Nucleus accumbens (tissue), 56 donors: Measurements from ENCODE around the gene ALDH7A1.

Experiments
- DNase-seq, 56 donors: peaks; one replicate each; lab custom pipeline; 2025; lab: John Stamatoyannopoulos, UW

ALDH7A1 gene

DNA sequence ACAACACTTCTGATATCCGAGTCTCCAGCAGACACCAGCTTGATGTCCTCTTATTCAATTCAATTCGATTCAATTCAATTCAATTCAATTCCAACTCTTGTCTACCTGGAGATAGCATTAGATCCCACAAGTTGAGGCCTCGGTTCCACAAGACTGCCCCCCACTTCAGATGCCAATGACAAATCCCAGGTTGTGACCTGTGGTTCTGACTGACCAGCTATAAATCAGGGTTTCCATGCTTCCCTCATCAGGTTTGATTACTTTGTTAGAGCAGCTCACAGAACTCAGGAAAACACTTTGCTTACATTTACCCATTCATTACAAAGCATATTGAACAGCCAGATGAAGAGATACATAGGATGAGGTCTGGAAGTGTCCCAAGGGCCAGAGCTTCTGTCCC lies 82.6 kb downstream of the ALDH7A1 start:
- no peak for DNase-seq

- no peak for DNase-seq
These were observed 83.1 kb downstream of the ALDH7A1 start for GRCh38 chr5:126511961-126512360.

GRCh38 chr5:126509339-126509738 lies 85.7 kb downstream of the ALDH7A1 start:
- DNase-seq, result no peak

DNA sequence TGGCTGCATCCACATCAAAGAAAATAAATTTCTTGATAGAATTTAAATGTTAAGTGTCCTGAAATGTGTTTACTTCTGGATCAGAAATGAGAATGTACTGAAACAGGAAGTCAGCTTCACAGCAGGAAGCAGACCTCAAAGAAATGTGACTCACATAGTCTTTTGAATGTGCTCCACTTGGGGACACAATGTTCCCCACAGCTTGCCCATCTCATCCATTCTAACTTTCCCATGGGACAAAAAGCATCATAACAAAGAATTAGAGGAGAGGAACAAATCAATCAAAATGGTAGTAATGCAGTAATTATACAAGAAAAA lies 86.1 kb downstream of the ALDH7A1 start:
- no peak for DNase-seq

DNA sequence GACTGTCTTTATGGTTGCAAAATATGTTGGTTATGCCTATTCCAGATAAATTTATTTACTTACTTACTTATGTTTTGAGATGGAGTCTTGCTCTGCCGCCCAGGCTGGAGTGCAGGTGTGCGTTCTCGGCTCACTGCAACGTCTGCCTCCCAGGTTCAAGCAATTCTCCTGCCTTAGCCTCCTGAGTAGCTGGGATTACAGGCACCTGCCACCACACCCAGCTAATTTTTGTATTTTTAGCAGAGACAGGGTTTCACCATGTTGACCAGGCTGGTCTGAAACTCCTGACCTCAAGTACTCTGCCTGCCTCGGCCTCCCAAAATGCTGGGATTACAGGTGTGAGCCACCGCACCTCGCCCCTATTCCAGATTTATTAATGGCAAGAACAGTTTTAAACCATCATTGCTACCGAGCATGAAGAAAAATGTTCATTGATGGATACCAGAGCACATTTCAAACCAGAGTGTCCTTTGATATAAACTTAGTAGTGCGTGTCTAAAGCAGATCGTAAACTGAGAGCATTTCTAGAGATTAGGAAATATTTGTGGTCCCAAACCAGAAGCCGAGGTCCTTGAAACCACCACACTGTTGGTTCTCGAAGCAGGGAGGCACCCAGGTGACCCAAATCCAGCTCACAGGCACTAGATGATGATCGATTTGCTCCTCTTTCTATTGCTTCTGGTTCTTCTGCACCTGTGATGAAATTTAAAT lies 86.6 kb downstream of the ALDH7A1 start:
- DNase-seq, result no peak

DNA sequence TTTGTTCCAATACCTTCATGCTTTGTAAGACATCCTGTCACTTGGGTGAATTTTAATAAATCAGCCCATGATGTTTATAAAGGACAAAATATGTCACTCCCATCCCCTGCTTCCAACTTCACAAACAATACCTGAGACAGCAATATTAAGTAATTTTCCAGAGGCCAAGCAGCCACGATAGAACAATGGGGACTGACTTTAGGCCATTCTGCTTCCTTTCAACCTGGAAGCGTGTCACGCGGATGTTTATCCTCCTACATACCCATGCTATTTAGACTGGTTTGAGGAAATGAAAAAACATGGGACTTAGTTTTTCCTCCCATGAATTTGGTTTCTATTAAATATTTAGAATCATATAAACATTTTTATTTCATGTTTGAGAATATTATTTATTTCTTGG lies 88.9 kb downstream of the ALDH7A1 start:
- DNase-seq, result no peak

GRCh38 chr5:126503602-126504104 lies 91.4 kb downstream of the ALDH7A1 start:
- peak in 3 of 56 donors; percentile 10 to 41 (median 17) for DNase-seq

- no peak for DNase-seq
These were observed 93.6 kb downstream of the ALDH7A1 start for GRCh38 chr5:126501448-126501847.

- DNase-seq, result peak in 1 of 56 donors; percentile 15
These were observed 95.1 kb downstream of the ALDH7A1 start for GRCh38 chr5:126499853-126500342.

GRCh38 chr5:126499278-126499677 lies 95.7 kb downstream of the ALDH7A1 start:
- no peak for DNase-seq

DNA sequence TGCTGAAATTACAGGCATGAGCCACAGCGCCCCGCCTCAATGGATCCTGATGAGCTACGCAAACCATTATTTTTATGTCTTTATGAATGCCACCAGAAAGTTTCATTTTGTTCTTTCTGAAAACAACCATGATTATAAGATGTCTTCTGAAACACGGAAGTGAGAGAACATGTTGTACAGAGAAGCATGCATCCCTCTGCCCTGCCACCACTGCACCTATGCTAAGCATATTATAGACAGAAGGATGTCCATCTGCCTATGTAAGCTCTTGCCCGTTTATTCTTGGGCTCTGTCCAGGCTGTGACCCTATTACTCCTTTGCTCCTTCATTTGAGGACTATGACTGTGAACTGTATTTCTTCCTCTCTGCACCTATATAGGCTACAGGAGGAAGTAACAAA lies 97.5 kb downstream of the ALDH7A1 start:
- no peak for DNase-seq

- no peak for DNase-seq
These were observed 100.6 kb downstream of the ALDH7A1 start for GRCh38 chr5:126494393-126494792.

DNA sequence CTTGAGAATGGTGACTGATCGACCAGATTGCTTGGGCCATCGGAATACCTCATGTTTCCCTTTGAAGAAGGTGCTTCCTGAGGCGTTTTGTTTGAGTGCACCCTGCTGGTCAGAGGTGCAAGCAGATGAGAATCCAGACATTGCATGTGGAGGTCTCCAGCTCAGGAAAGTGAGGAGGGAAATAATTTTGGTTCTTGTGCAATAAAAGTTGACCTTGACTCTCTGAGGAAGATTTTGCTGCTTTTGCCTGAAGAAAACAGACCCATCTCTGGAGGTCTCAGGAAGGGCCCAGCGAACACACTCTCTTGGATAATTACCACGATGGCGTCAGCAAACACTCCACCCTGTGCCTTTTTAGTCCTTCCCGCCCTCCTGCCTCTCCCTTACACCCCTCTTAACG lies 102.1 kb downstream of the ALDH7A1 start:
- DNase-seq, result no peak

DNA sequence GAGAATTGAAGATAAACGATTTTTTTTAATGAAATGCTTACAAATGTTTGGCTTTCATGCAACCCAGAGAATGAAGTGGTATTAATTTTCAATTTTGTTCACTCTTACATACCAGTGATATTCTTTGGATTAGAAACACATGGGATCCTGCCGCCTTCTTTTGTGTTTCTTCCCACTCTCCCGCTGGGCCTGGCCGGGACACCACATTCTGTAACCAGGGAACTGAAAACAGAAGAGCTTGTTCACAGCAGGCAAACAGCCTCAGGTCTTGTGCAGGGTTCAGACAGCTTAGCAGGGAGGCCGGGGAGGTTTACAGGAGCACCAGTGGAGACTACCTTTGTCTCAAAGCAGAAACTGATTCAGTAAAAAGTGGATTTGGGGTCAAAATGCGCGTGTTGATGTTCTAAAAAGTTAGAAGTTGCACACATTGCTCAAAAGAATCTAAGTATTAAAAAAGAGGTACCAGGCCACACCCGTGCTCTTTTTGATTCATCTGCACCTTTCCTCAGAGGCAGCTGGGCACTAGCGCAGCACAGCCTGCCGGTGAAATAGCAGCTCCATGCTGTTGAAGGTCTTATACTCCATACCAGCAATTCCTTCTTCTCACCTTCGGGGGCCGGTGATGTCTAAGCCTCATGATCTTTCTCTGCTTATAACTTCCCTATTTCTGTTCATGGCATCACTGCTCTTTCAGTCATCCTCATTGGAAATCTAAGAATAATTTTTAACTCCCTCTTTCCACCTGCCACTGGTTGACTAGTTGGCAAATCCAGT lies 104.7 kb downstream of the ALDH7A1 start:
- DNase-seq, result peak in 26 of 56 donors; percentile 3 to 62 (median 13)

DNA sequence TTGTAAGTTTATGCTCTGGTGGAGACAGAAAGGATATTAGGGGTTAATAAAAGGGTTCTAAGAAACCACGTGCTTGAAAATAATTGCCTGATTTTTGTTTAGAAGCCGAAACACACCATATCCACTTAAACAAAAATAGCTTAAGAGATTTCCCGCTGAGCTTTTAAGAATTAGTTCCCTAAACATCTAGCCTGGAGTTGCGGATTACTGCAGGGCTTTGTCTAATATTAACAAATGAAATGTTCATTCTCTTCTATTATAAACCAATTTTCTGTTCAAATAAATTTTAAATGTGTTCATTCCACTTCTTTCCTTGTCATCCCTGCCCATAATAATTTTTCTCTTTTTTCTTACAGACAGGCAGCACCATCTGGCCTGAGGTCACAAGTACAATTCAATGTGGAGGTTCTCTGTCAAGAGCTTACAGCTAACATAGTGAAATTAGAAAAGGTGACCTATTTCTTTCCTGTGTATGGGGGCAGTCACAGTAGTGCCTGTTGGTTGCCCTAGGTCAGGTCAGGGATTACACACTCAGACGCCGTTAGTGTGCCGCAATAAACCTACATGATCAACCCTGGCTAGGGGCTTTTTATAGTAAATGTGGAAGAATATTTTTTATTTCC lies 106.5 kb downstream of the ALDH7A1 start:
- no peak for DNase-seq

GRCh38 chr5:126487596-126487995 lies 107.4 kb downstream of the ALDH7A1 start:
- DNase-seq, result no peak

DNA sequence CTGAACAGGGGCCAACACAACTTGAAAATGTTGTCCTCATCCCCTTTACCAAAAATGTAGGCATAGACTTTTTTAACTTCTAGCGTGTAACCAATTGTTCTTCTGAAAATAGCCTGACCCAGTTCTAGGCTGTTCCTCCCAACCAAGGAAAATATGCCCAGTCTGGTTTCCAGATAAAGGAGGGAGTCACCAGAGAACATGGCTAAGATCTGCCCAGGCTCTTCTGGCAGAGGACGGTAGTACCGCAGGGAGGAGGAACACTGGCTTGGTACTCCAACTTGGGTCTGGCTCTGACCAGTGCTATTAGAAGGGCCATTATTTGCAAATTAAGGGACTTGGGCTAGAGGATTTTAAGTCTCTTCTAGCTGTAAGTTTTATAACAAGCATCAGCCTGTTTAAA lies 108.7 kb downstream of the ALDH7A1 start:
- DNase-seq, result peak in 9 of 56 donors; percentile 2 to 35 (median 18)

DNA sequence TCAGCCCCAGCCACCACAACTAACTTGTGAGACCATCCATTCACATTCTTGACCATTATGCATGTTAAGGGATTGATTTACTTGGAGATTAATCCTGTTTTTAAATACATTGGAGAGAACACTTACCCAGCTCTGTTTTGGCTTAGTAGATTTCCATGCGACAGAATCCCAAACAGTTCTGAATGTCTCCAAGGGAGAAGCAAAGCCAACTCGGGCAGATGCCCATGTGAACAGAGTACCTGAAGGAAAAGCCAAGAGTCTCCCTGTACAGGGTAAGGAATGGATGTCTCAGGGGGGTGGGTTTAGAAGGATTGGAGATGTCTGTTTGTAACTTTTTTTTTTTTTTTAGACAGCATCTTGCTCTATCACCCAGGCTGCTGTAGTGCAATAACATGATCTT lies 110.8 kb downstream of the ALDH7A1 start:
- DNase-seq, result peak in 1 of 56 donors; percentile 12

- no peak for DNase-seq
These were observed 111.9 kb downstream of the ALDH7A1 start for GRCh38 chr5:126483156-126483555.

GRCh38 chr5:126482591-126482990 lies 112.4 kb downstream of the ALDH7A1 start:
- DNase-seq, result no peak

- no peak for DNase-seq
These were observed 113.8 kb downstream of the ALDH7A1 start for GRCh38 chr5:126481243-126481642.
